ENCODE results near the gene SPATA21. TPM values are rescaled to one million over a fixed set of nuclear protein-coding genes. Genes with fewer than 3 reads are reported as not detected.

Gene SPATA21
- total RNA-seq, 1 donor from 2014 or later: not detected

- H3K4me2 ChIP-seq (ENCODE audit: low read length): no peak overlapping the region
- H4K20me1 ChIP-seq (ENCODE audit: insufficient read depth, low read length): peaks cover 71% of the 10 kb centered on the region
- H3K36me3 ChIP-seq (ENCODE audit: insufficient read depth, low read length): peaks cover 42% of the 10 kb centered on the region
- no peak overlapping the region for H2AFZ ChIP-seq (ENCODE audit: low read depth, low read length)
- H3K9ac ChIP-seq (ENCODE audit: low read length): no peak overlapping the region
- peaks cover 4% of the 10 kb centered on the region for H3K4me1 Mint-ChIP-seq (ENCODE audit: low read depth, unreplicated experiment)
- no peaks in the 10 kb centered on the region for H3K27me3 Mint-ChIP-seq (ENCODE audit: low read depth, unreplicated experiment)
- peaks cover 48% of the 10 kb centered on the region for H3K79me2 ChIP-seq (ENCODE audit: insufficient read depth, low read length)
- H3K4me3 ChIP-seq (ENCODE audit: insufficient read depth, low read depth, low read length): no peak overlapping the region
- H3K9me3 ChIP-seq (ENCODE audit: insufficient read depth, low read depth, low read length): no peaks in the 10 kb centered on the region
- no peaks in the 10 kb centered on the region for H3K4me1 ChIP-seq (ENCODE audit: insufficient read depth, low read length)
- no peak overlapping the region for H3K4me3 Mint-ChIP-seq (ENCODE audit: unreplicated experiment)
- DNase-seq (ENCODE audit: low read depth) (no peak), FAIRE-seq (no peak)
- H3K36me3 Mint-ChIP-seq (ENCODE audit: low read depth, unreplicated experiment): peaks cover 30% of the 10 kb centered on the region
- no peaks in the 10 kb centered on the region for H3K9me3 Mint-ChIP-seq (ENCODE audit: unreplicated experiment)
- H3K27ac ChIP-seq (ENCODE audit: low read depth, low read length): no peak overlapping the region
- TF ChIP-seq EZH2 (IDR thresholded peaks at IDR 0.05; ENCODE audit: insufficient read depth, low read length): no peak
- H3K27ac Mint-ChIP-seq (ENCODE audit: unreplicated experiment): no peak overlapping the region
- H3K27me3 ChIP-seq (ENCODE audit: insufficient read depth, low read length): no peaks in the 10 kb centered on the region
These were observed 12.4 kb upstream of the SPATA21 start for GRCh38 chr1:16449666-16450065.

- H3K9ac ChIP-seq (ENCODE audit: low read length): no peak overlapping the region
- H2AFZ ChIP-seq (ENCODE audit: low read depth, low read length): no peak overlapping the region
- no peak overlapping the region for H3K4me3 ChIP-seq (ENCODE audit: insufficient read depth, low read depth, low read length)
- peaks cover 71% of the 10 kb centered on the region for H4K20me1 ChIP-seq (ENCODE audit: insufficient read depth, low read length)
- H3K36me3 ChIP-seq (ENCODE audit: insufficient read depth, low read length): peaks cover 46% of the 10 kb centered on the region
- H3K9me3 Mint-ChIP-seq (ENCODE audit: unreplicated experiment): no peaks in the 10 kb centered on the region
- no peak overlapping the region for H3K27ac Mint-ChIP-seq (ENCODE audit: unreplicated experiment)
- H3K27me3 Mint-ChIP-seq (ENCODE audit: low read depth, unreplicated experiment): no peaks in the 10 kb centered on the region
- H3K4me3 Mint-ChIP-seq (ENCODE audit: unreplicated experiment): no peak overlapping the region
- no peak for TF ChIP-seq EZH2 (IDR thresholded peaks at IDR 0.05; ENCODE audit: insufficient read depth, low read length)
- TF ChIP-seq CTCF (IDR thresholded peaks at IDR 0.05; ENCODE audit: insufficient read depth, low read depth, low read length): no peak
- peaks cover 33% of the 10 kb centered on the region for H3K36me3 Mint-ChIP-seq (ENCODE audit: low read depth, unreplicated experiment)
- H3K27ac ChIP-seq (ENCODE audit: low read depth, low read length): no peak overlapping the region
- no peak for DNase-seq (ENCODE audit: low read depth)
- peaks cover 54% of the 10 kb centered on the region for H3K79me2 ChIP-seq (ENCODE audit: insufficient read depth, low read length)
- H3K27me3 ChIP-seq (ENCODE audit: insufficient read depth, low read length): no peaks in the 10 kb centered on the region
- H3K4me1 Mint-ChIP-seq (ENCODE audit: low read depth, unreplicated experiment): peaks cover 4% of the 10 kb centered on the region
- H3K9me3 ChIP-seq (ENCODE audit: insufficient read depth, low read depth, low read length): no peaks in the 10 kb centered on the region
- FAIRE-seq: no peak
- H3K4me2 ChIP-seq (ENCODE audit: low read length): no peak overlapping the region
- H3K4me1 ChIP-seq (ENCODE audit: insufficient read depth, low read length): no peaks in the 10 kb centered on the region
These were observed 11.8 kb upstream of the SPATA21 start for GRCh38 chr1:16449065-16449464.

GRCh38 chr1:16447641-16448040 is 10.4 kb upstream of the SPATA21 start:
- H3K79me2 ChIP-seq (ENCODE audit: insufficient read depth, low read length): peaks cover 68% of the 10 kb centered on the region
- H3K27ac Mint-ChIP-seq (ENCODE audit: unreplicated experiment): no peak overlapping the region
- peaks cover 50% of the 10 kb centered on the region for H3K36me3 ChIP-seq (ENCODE audit: insufficient read depth, low read length)
- no peaks in the 10 kb centered on the region for H3K27me3 ChIP-seq (ENCODE audit: insufficient read depth, low read length)
- no peaks in the 10 kb centered on the region for H3K27me3 Mint-ChIP-seq (ENCODE audit: low read depth, unreplicated experiment)
- peaks cover 8% of the 10 kb centered on the region for H3K4me1 Mint-ChIP-seq (ENCODE audit: low read depth, unreplicated experiment)
- H4K20me1 ChIP-seq (ENCODE audit: insufficient read depth, low read length): peaks cover 79% of the 10 kb centered on the region
- H3K9ac ChIP-seq (ENCODE audit: low read length): no peak overlapping the region
- H3K4me1 ChIP-seq (ENCODE audit: insufficient read depth, low read length): no peaks in the 10 kb centered on the region
- H3K4me3 ChIP-seq (ENCODE audit: insufficient read depth, low read depth, low read length): no peak overlapping the region
- H3K27ac ChIP-seq (ENCODE audit: low read depth, low read length): no peak overlapping the region
- DNase-seq (ENCODE audit: low read depth): no peak
- no peak overlapping the region for H3K4me2 ChIP-seq (ENCODE audit: low read length)
- H3K9me3 Mint-ChIP-seq (ENCODE audit: unreplicated experiment): no peaks in the 10 kb centered on the region
- TF ChIP-seq CTCF (IDR thresholded peaks at IDR 0.05; ENCODE audit: insufficient read depth, low read depth, low read length): no peak
- TF ChIP-seq EZH2 (IDR thresholded peaks at IDR 0.05; ENCODE audit: insufficient read depth, low read length): no peak
- no peak overlapping the region for H2AFZ ChIP-seq (ENCODE audit: low read depth, low read length)
- FAIRE-seq: no peak
- H3K4me3 Mint-ChIP-seq (ENCODE audit: unreplicated experiment): no peak overlapping the region
- H3K9me3 ChIP-seq (ENCODE audit: insufficient read depth, low read depth, low read length): no peaks in the 10 kb centered on the region
- peaks cover 34% of the 10 kb centered on the region for H3K36me3 Mint-ChIP-seq (ENCODE audit: low read depth, unreplicated experiment)
